ENCODE data around the gene ABLIM2. TPM values are rescaled to one million over a fixed set of nuclear protein-coding genes. Genes with fewer than 3 reads are reported as not detected.

ABLIM2 gene
- total RNA-seq, 1 experiment from 2014 or later: 6.1 TPM

GRCh38 chr4:7943211-7943610 lies 215.4 kb downstream of the ABLIM2 start:
- Histone ChIP-seq H3K4me1 (ENCODE audit: control insufficient read depth in 1 of 2, insufficient read depth in 2 of 2, low read length in 2 of 2) (peaks cover 26 to 36% of the 10 kb centered on the region in 2 experiments), H2AFZ (ENCODE audit: low read depth, low read length, poor library complexity, severe bottlenecking) (no peak overlapping the region), H3K4me2 (ENCODE audit: low read length) (no peak overlapping the region), H3K79me2 (ENCODE audit: insufficient read depth, low read length) (peaks cover 10% of the 10 kb centered on the region), H3K27me3 (ENCODE audit: insufficient read depth, low read length) (no peaks in the 10 kb centered on the region), H3K27ac (ENCODE audit: low read depth, low read length) (no peak overlapping the region), H3K9me2 (ENCODE audit: insufficient read depth) (no peaks in the 10 kb centered on the region), H3K9ac (ENCODE audit: low read length) (no peak overlapping the region), H3K4me3 (replicated peaks in 1 of 2; ENCODE audit: low read depth in 1 of 2, low read length in 2 of 2) (no peak overlapping the region), H3K36me3 (ENCODE audit: control insufficient read depth in 1 of 2, insufficient read depth in 2 of 2, low read length in 2 of 2) (no peaks in the 10 kb centered on the region), H4K20me1 (ENCODE audit: insufficient read depth) (no peaks in the 10 kb centered on the region), H3K9me3 (ENCODE audit: control insufficient read depth in 1 of 2, insufficient read depth in 1 of 2, low read depth in 1 of 2, low read length in 2 of 2) (no peaks in the 10 kb centered on the region)
- TF ChIP-seq ELF1 (IDR thresholded peaks at IDR 0.05; ENCODE audit: borderline replicate concordance, low read depth) (no peak), EZH2 (IDR thresholded peaks at IDR 0.05) (no peak), CTCF (IDR thresholded peaks at IDR 0.05 in 2 of 3, conservative IDR thresholded peaks at IDR 0.05 in 1 of 3; ENCODE audit: borderline replicate concordance in 1 of 3, insufficient read depth in 1 of 3, low read depth in 2 of 3, low read length in 2 of 3) (no peak), EZH2phosphoT487 (IDR thresholded peaks at IDR 0.05; ENCODE audit: borderline replicate concordance) (no peak), TCF7L2 (IDR thresholded peaks at IDR 0.05; ENCODE audit: borderline replicate concordance, extremely low read depth, insufficient read depth, insufficient read length) (no peak), EGR1 (IDR thresholded peaks at IDR 0.05; ENCODE audit: low read depth) (no peak), YY1 (IDR thresholded peaks at IDR 0.05; ENCODE audit: extremely low read depth, insufficient replicate concordance, low read depth, low read length) (no peak), JUND (IDR thresholded peaks at IDR 0.05) (no peak), ATF3 (IDR thresholded peaks at IDR 0.05) (no peak), CBX3 (IDR thresholded peaks at IDR 0.05; ENCODE audit: low read depth) (no peak), CEBPB (IDR thresholded peaks at IDR 0.05; ENCODE audit: low read depth) (no peak), RAD21 (IDR thresholded peaks at IDR 0.05; ENCODE audit: low read depth) (no peak), SRF (IDR thresholded peaks at IDR 0.05; ENCODE audit: low read depth) (no peak), SIN3A (IDR thresholded peaks at IDR 0.05; ENCODE audit: low read depth) (no peak), POLR2AphosphoS5 (IDR thresholded peaks at IDR 0.05; ENCODE audit: low read depth, low read length) (no peak), ZNF274 (IDR thresholded peaks at IDR 0.05; ENCODE audit: low read depth, low read length) (no peak), REST (IDR thresholded peaks at IDR 0.05; ENCODE audit: low read depth) (no peak)
- TF ChIP-seq, protein P1, sequence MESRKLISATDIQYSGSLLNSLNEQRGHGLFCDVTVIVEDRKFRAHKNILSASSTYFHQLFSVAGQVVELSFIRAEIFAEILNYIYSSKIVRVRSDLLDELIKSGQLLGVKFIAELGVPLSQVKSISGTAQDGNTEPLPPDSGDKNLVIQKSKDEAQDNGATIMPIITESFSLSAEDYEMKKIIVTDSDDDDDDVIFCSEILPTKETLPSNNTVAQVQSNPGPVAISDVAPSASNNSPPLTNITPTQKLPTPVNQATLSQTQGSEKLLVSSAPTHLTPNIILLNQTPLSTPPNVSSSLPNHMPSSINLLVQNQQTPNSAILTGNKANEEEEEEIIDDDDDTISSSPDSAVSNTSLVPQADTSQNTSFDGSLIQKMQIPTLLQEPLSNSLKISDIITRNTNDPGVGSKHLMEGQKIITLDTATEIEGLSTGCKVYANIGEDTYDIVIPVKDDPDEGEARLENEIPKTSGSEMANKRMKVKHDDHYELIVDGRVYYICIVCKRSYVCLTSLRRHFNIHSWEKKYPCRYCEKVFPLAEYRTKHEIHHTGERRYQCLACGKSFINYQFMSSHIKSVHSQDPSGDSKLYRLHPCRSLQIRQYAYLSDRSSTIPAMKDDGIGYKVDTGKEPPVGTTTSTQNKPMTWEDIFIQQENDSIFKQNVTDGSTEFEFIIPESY (IDR thresholded peaks at IDR 0.05; ENCODE audit: extremely low read depth, insufficient replicate concordance, low read length): no peak
- no TSS peak for BruUV-seq (replicated peaks)
- RAD21 ChIA-PET (ENCODE audit: low non-redundant PET in 1 of 2, low total read pairs in 2 of 2, uncharacterized antibody in 2 of 2, unreplicated experiment in 2 of 2): no interaction called here
- intact Hi-C loops (cut with micrococcal nuclease): no loop called here
- CTCF ChIA-PET: no interaction called here
- DNase-seq (ENCODE audit: low read depth, low spot score) (no peak), ATAC-seq (no peak)
- POLR2A ChIA-PET: no interaction called here
